NCI-H2107 treated with DMSO at 0.1 percent for 48 hours (cell line): ENCODE data around the gene FAM13B.
"Not testable (repeated sequence)": the region's sequence is repeated elsewhere in the genome, so short reads cannot be mapped to it uniquely, and the experiment has no call there.

Experiments
- DNase-seq: peaks from one replicate; lab custom pipeline; 2025; ENCODE audit not compliant: unreplicated experiment; lab: John Stamatoyannopoulos, UW

Gene FAM13B

GRCh38 chr5:138032572-138033385 is at the start of gene FAM13B:
Gene FAM13B (minus strand): TSS chr5:138033079. CDS start chr5:138019111, 13,968 bp downstream.
- DNase-seq: peak; percentile 35

GRCh38 chr5:138082033-138082432 is 49.2 kb upstream of the FAM13B start:
- no peak for DNase-seq

DNA sequence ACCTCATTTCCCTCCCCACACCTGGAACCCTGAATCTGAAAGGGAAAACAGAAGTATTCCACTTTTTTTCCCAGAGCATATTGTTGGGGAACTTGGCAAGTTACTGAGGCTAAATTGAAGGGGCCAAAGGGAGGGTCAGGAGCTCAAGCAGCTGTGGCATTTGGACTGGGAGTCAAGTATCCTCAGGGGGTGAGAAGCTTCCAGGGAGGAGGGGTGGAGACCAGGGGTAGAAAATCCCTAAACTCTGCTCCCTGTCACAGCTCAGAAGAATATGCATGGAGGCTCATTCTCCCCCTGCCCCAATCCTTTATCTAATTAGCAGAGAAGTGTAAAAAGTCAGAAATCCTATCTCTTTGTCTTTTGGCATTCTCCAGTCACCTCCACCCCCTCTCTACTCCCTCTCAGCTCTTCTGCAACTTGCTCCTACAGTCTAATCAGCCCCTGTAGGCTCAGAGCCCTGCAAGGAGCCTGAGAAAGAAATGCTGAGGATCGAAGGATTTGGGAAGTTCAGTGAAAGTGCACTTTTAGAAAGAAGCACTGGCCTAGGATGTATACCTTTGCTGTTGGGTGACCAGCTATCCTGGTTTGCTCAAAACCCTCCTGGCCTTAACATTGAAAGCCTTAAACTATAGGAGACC is 45.2 kb upstream of the FAM13B start:
- no peak for DNase-seq

DNA sequence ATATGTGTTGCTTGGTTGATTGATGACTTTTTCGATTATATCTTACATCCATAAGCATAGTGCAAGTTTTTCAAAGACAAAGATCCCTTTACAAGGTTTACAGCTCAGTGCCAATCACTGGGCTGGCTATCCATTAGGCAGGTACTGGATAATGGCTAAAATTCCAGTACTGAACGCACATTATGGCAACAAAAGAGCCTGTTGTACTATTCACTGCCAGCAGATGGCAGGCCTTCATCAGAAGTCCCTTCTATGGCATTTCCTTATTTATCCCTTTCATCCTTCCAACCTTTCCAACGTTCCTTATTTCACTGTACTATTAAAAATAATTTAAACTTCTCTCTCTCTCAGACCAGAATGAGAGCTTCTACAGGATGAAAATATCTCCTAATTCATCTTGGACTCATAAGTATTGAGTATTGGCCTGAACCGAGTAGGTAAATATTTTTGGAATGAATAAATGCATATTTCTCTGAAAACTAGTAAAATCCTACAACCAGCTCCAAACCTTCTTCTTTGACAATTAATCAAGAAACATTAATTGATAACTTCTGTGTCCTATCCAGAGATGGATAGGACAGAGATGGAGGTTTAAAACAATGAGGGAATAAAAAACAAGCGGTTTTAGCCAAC is 44.3 kb upstream of the FAM13B start:
- peak; percentile 8 for DNase-seq

- not testable (repeated sequence) for DNase-seq
These were observed 37.1 kb upstream of the FAM13B start for GRCh38 chr5:138070026-138070425.

DNA sequence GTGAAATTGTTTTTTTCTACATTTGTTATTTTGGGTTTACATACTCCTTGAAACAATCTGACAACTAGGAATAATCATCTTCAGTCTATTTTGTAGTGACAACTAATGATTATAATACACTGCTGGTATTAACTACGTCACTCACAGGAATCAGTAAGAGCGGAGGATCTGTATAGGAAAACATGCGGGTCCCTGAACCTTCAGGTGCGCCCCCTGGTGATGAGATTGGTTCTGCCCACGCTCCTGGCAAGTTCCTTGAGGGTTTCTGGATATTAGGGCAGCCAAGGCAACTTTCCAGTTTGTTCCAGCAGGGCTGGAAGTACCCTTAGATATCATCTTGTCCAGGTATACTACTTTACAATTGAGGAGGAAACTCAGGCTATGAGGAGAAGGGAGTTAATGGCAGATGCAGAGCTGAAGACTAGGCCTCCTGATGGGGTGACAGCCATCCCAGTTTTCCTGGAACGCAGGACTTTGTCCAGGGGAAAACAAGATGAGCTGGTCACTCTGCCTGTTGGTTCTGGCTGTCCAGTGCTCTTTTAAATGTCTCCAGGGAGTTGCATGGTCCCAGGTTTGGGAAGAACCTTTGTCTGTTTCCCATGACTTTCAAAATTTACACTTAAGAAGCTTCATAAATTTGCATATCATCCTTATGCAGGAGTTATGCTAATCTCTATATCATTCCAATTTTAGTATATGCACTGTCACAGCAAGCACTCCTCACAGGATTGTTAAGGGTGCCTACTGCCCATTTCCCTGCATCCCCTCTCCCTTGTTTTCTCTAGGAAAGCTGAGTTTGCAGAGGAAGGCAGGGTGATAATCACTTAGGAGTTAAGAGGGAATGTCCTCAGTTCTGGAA is 36.1 kb upstream of the FAM13B start:
- peak; percentile 23 for DNase-seq

DNA sequence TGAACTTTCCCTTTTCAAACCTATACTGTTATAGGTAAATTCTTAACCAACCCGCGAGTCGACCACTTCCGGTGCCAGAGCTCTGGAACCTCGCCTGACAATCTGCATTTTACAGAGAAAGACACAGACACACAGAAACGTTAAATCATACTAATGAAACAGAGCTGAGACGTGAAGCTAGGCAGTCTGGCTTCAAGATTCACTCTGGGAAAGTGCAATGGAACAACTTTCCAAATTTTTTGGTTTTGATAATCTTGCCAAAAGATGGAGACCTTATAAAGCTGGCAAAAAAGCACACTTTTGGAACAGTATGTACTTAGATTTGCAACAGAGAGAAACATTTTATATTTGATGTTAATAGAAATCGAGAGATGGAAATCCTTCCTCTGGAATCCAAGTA is 35.1 kb upstream of the FAM13B start:
- DNase-seq: no peak

- no peak for DNase-seq
These were observed 32.2 kb upstream of the FAM13B start for GRCh38 chr5:138065102-138065501.

DNA sequence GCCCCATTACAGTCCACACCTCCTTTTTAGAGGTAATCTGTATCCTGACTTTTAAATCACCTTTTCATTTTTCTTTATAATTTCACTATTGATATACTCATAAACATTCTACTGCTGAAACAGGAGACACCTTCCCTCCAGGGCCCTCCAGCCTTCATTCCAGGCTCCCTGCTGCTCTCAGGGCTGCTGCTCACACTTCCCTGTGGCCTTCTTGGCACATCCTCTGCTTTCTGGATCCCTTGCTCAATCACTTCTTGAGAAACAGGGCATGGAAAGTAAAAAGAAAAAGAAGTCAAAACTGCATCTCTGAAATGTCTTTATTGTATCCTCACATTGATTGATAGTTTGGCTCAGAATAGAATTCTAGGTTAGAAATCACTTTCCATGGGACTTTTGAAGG is 31.6 kb upstream of the FAM13B start:
- DNase-seq: no peak

DNA sequence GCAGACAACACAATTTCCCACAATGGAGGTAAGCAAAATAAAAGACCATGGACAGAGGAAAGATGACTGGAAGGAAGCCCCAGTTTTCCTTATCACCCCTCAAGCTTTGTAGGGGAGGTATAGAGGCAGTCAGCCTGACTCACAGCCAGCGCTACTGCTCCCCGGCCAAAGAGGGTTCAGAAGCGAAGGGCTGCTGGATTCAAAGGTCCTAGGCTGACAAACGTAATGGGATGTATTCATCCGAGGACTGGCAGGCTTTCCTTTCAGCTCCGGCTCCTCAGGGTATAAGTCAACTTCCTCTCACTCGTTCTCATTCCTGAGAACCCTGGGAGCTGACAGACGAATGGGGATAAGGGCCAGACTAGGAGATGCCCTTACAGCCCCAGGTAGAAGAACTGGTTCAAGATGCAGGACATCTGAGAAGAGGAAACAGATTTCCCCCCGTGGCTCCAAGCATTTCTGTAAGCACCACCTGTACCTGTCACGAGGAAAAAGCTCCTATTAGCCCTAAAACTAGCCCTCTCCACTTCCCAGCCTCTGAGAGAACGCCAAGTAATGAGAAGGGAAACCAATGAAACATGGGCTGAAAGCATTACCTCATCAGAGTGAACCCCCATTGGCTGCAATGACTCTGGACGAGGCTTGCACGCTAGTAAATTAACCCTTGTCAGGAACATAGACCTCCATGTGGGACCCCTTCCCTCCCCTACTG is 22.1 kb upstream of the FAM13B start:
- DNase-seq: no peak

GRCh38 chr5:138054206-138054605 is 21.3 kb upstream of the FAM13B start:
- no peak for DNase-seq

DNA sequence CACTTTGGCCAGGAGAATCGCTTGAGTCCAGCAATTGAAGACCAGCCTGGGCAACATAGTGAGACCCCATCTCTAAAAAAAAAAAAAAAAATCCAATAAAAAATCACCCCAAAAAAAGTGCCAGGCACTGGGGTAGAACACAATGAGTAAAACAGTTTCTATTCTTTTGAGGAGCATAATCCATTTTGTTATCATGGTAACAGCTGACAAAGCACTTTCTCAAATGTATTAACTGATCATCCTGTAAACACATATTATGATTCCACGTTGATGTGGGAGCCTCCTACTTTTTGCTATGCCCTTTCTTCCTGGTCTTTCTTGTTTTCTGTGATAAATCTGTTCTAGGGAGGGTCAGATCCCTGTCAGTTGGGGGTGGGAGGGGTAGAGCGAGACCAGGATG is 20.7 kb upstream of the FAM13B start:
- no peak for DNase-seq

- not testable (repeated sequence) for DNase-seq
These were observed 19.8 kb upstream of the FAM13B start for GRCh38 chr5:138052718-138053117.

DNA sequence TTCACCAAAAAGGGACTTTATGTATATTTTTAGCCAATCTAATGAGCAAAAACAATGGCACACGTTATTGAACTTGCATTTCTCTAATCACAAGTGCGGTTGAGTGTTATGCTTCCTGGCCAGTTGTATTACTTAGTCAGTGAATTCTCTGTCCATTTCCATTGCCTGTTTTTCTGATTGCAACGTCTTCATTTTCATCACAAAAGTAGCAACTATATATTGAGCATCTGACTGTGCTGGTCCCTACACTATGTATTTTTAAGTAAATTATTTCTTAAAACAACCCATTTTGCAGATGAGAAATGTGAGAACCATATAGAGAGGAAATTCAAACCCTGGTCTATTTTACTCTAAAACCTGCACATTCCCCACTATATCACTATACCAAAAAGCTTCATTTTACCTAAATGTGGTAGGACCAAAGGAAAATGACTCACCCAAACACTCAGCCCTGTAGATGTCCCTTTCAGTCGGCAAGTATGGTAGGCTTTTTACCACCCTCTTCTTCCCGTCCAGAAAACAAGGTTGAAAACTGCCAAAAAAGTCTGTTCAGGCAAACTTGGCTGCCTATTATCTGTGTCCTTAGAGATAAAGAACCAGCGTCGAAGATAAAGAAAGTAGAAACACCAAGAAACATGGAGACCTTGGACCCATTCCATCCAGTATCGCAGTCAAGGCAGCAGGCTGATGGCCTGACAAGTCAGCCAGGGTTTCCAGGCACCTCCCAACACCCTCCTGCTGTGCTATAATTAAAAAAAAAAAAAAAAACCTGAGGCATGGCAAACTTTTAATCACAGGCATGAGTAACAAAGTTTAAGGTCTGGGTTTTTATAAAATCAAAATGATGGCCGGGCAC is 18.8 kb upstream of the FAM13B start:
- DNase-seq: no peak

DNA sequence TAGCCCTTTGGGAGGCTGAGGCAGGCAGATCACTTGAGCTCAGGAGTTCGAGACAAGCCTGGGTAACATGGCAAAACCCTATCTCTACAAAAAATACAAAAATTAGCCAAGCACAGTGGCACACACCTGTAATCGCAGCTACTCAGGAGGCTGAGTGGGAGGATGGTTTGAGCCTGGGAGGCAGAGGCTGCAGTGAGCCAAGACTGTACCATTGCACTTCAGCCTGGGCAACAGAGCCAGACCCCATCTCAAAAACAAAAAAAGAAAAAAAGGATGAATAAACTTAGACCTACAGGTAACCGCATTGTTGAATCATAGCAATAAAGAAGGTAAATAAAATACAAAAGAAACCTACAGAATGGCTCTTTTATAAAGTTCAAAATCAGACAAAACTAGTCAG is 12.4 kb upstream of the FAM13B start:
- not testable (repeated sequence) for DNase-seq

- no peak for DNase-seq
These were observed 5.9 kb upstream of the FAM13B start for GRCh38 chr5:138038826-138039225.

- no peak for DNase-seq
These were observed 5.2 kb upstream of the FAM13B start for GRCh38 chr5:138037907-138038633.

DNA sequence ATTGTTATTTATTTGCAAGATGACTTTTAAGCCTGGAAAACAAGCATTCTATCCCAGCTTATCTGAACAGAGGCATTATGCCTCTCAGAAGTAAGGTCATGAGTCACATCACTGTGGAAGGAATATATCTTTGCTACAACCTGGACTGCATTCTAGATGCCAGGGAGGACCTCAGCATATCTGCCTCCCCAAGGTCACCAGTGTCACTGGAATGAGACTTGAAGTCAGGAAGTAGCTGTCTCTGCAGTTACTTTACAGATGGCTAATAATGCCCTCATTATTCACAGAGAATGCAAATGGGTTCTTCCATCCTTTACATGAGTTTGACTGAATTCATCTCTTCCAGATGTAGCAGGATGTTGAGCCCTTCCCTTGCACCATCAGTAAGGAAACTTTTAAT is 4.4 kb upstream of the FAM13B start:
- DNase-seq: no peak
